IMR-90 (cell line): ENCODE measurements around the gene GJD2. TPM values are rescaled to one million over a fixed set of nuclear protein-coding genes. Genes with fewer than 3 reads are reported as not detected.

Experiments
- ATAC-seq: fragments of 200-7000 bp; cut with Tn5 transposase; 2 replicates; pipeline ENCODE4 v1.9.1; 2020; ENCODE audit warnings: low read depth, mild to moderate bottlenecking, moderate library complexity
- BruUV-seq: library from RNA; stranded (reverse); fragments of 400-500 nt; replicated peaks from 2 replicates; lab custom pipeline; 2021; lab: Mats Ljungman, UMichigan
- CTCF ChIA-PET: fragments of 300-600 bp; formaldehyde crosslinking; extraction: SDS; loops from one replicate; lab custom pipeline; 2021; ENCODE audit warnings: antibody characterized with exemption; lab: Yijun Ruan, JAX
- POLR2A ChIA-PET: fragments of 300-600 bp; sonication (Branson Sonifier 250); formaldehyde crosslinking; loops from one replicate; lab custom pipeline; 2022; ENCODE audit warnings: antibody characterized with exemption; ENCODE audit not compliant: unreplicated experiment; lab: Charles Lee
- DNase-seq: peaks from one replicate; pipeline ENCODE4 v3.0.0; 2013
- H2AFZ ChIP-seq: replicated peaks from 2 replicates; pipeline ENCODE3; 2013; ENCODE audit warnings: low read length, mild to moderate bottlenecking; ENCODE audit not compliant: poor library complexity
- H2AK5ac ChIP-seq: 2 replicates; pipeline ENCODE4 v1.6.1; 2013; ENCODE audit warnings: low read depth, low read length, inconsistent platforms
- H2AK9ac ChIP-seq: replicated peaks from 2 replicates; pipeline ENCODE3; 2013; ENCODE audit warnings: mild to moderate bottlenecking, low read depth, low read length, moderate library complexity; ENCODE audit not compliant: poor library complexity
- H2BK120ac ChIP-seq: 2 replicates; pipeline ENCODE4 v1.6.1; 2013; ENCODE audit warnings: low read depth, low read length, inconsistent platforms
- H2BK15ac ChIP-seq: 3 replicates; pipeline ENCODE4 v1.6.1; 2013; ENCODE audit warnings: low read depth, low read length, inconsistent platforms
- H2BK20ac ChIP-seq: 2 replicates; pipeline ENCODE4 v1.6.1; 2013; ENCODE audit warnings: low read depth, mild to moderate bottlenecking, inconsistent platforms, low read length, moderate library complexity
- H2BK5ac ChIP-seq: 2 replicates; pipeline ENCODE4 v1.6.1; 2013; ENCODE audit warnings: mild to moderate bottlenecking, low read depth, low read length, inconsistent platforms; ENCODE audit not compliant: poor library complexity, severe bottlenecking
- H3K14ac ChIP-seq: replicated peaks from 2 replicates; pipeline ENCODE4 v1.6.1; 2013; ENCODE audit warnings: low read depth, low read length, inconsistent platforms
- H3K18ac ChIP-seq: 2 replicates; pipeline ENCODE4 v1.6.1; 2013; ENCODE audit warnings: low read depth, low read length, control low read depth
- H3K23ac ChIP-seq: 2 replicates; pipeline ENCODE4 v1.6.1; 2013; ENCODE audit warnings: low read depth, low read length, inconsistent platforms
- H3K27ac ChIP-seq: 2 replicates; pipeline ENCODE4 v1.5.1; 2013; ENCODE audit warnings: mild to moderate bottlenecking, control low read depth, low read length; ENCODE audit not compliant: insufficient read depth
- H3K27me3 ChIP-seq: 2 replicates; pipeline ENCODE4 v1.6.1; 2013; ENCODE audit warnings: low read length; ENCODE audit not compliant: control insufficient read depth, insufficient read depth
- H3K36me3 ChIP-seq: 2 replicates; pipeline ENCODE4 v1.6.1; 2013; ENCODE audit warnings: low read length, mixed read lengths; ENCODE audit not compliant: control insufficient read depth, insufficient read depth
- H3K4ac ChIP-seq: 2 replicates; pipeline ENCODE4 v1.6.1; 2013; ENCODE audit warnings: low read depth, low read length, inconsistent platforms
- H3K4me1 ChIP-seq: 2 replicates; pipeline ENCODE4 v1.6.1; 2013; ENCODE audit warnings: low read length, mixed read lengths; ENCODE audit not compliant: control insufficient read depth, insufficient read depth
- H3K4me2 ChIP-seq: 2 replicates; pipeline ENCODE4 v1.6.1; 2013; ENCODE audit warnings: low read depth, mild to moderate bottlenecking, control low read depth, low read length, moderate library complexity
- H3K4me3 ChIP-seq: 2 replicates; pipeline ENCODE4 v1.5.1; 2013; ENCODE audit warnings: low read depth, mild to moderate bottlenecking, control low read depth, low read length, moderate library complexity; ENCODE audit not compliant: insufficient read depth
- H3K56ac ChIP-seq: 2 replicates; pipeline ENCODE4 v1.6.1; 2013; ENCODE audit warnings: low read length, inconsistent platforms; ENCODE audit not compliant: insufficient read depth; ENCODE audit errors: extremely low read depth
- H3K79me1 ChIP-seq, 2 experiments: 2 replicates each; pipeline ENCODE4 v1.6.1; 2013; ENCODE audit warnings: low read length in 2 of 2, inconsistent platforms in 1 of 2, low read depth in 1 of 2
- H3K9ac ChIP-seq: 2 replicates; pipeline ENCODE4 v1.6.1; 2013; ENCODE audit warnings: low read depth, low read length, control low read depth
- H3K9me1 ChIP-seq: 2 replicates; pipeline ENCODE4 v1.6.1; 2013; ENCODE audit warnings: low read length, inconsistent platforms; ENCODE audit not compliant: insufficient read depth
- H3K9me3 ChIP-seq: 2 replicates; pipeline ENCODE4 v1.6.1; 2013; ENCODE audit warnings: low read length; ENCODE audit not compliant: control insufficient read depth, insufficient read depth
- H4K20me1 ChIP-seq: 2 replicates; pipeline ENCODE4 v1.6.1; 2013; ENCODE audit warnings: low read length, inconsistent platforms; ENCODE audit not compliant: insufficient read depth
- H4K5ac ChIP-seq: 2 replicates; pipeline ENCODE4 v1.6.1; 2013; ENCODE audit warnings: mild to moderate bottlenecking, low read depth, low read length, control low read depth
- H4K8ac ChIP-seq, 2 experiments: 2 replicates each; pipeline ENCODE4 v1.6.1; 2013; ENCODE audit warnings: low read depth in 2 of 2, low read length in 2 of 2, control low read depth in 1 of 2, inconsistent platforms in 1 of 2
- H4K91ac ChIP-seq: 2 replicates; pipeline ENCODE4 v1.6.1; 2013; ENCODE audit warnings: low read depth, low read length, inconsistent platforms; ENCODE audit not compliant: insufficient read depth
- BHLHE40 ChIP-seq: fragments of 150-350 bp; IDR thresholded peaks from 2 replicates; pipeline ENCODE4 v1.6.1; 2016; ENCODE audit warnings: mild to moderate bottlenecking, low read depth, low read length
- CEBPB ChIP-seq: IDR thresholded peaks from 2 replicates; pipeline ENCODE4 v1.6.1; 2012; ENCODE audit warnings: low read depth, low read length, improper control_type of control experiment
- CHD1 ChIP-seq: IDR thresholded peaks from 2 replicates; pipeline ENCODE4 v1.6.1; 2012; ENCODE audit warnings: low read depth, low read length, improper control_type of control experiment
- CTCF ChIP-seq: conservative IDR thresholded peaks from 2 replicates; pipeline ENCODE4 v1.5.1; 2012; ENCODE audit warnings: mild to moderate bottlenecking, low read depth, low read length, improper control_type of control experiment
- ELK1 ChIP-seq: fragments of 150-350 bp; IDR thresholded peaks from 2 replicates; pipeline ENCODE4 v1.6.1; 2016; ENCODE audit warnings: low read depth, mild to moderate bottlenecking, low read length, moderate library complexity, borderline replicate concordance
- FOS ChIP-seq: fragments of 150-350 bp; IDR thresholded peaks from 2 replicates; pipeline ENCODE4 v1.6.1; 2016; ENCODE audit warnings: low read depth, low read length
- MAFK ChIP-seq: IDR thresholded peaks from 2 replicates; pipeline ENCODE4 v1.6.1; 2012; ENCODE audit warnings: low read depth, low read length, improper control_type of control experiment
- MAZ ChIP-seq: IDR thresholded peaks from 2 replicates; pipeline ENCODE4 v1.6.1; 2012; ENCODE audit warnings: low read depth, mild to moderate bottlenecking, low read length, improper control_type of control experiment, moderate library complexity, borderline replicate concordance
- MXI1 ChIP-seq: IDR thresholded peaks from 2 replicates; pipeline ENCODE4 v1.6.1; 2012; ENCODE audit warnings: low read depth, mild to moderate bottlenecking, low read length, moderate library complexity, borderline replicate concordance
- NFE2L2 ChIP-seq: fragments of 150-350 bp; IDR thresholded peaks from 2 replicates; pipeline ENCODE4 v1.6.1; 2016; ENCODE audit warnings: low read depth, mild to moderate bottlenecking, low read length
- POLR2A ChIP-seq: IDR thresholded peaks from 2 replicates; pipeline ENCODE4 v1.6.1; 2012; ENCODE audit warnings: mild to moderate bottlenecking, low read depth, low read length
- RAD21 ChIP-seq: IDR thresholded peaks from 2 replicates; pipeline ENCODE4 v1.6.1; 2012; ENCODE audit warnings: low read length, improper control_type of control experiment
- RCOR1 ChIP-seq: IDR thresholded peaks from 2 replicates; pipeline ENCODE4 v1.6.1; 2012; ENCODE audit warnings: mild to moderate bottlenecking, low read length, improper control_type of control experiment; ENCODE audit not compliant: insufficient replicate concordance
- RFX5 ChIP-seq: IDR thresholded peaks from 2 replicates; pipeline ENCODE4 v1.8.0; 2012; ENCODE audit warnings: low read depth, mild to moderate bottlenecking, low read length, moderate library complexity
- SMC3 ChIP-seq: fragments of 150-350 bp; IDR thresholded peaks from 2 replicates; pipeline ENCODE4 v1.6.1; 2016; ENCODE audit warnings: low read depth, mild to moderate bottlenecking, antibody characterized with exemption, low read length, moderate library complexity
- USF2 ChIP-seq: fragments of 150-350 bp; IDR thresholded peaks from 2 replicates; pipeline ENCODE4 v1.6.1; 2017; ENCODE audit warnings: mild to moderate bottlenecking, antibody characterized with exemption, low read length, low read depth
- WGBS, 2 experiments: methylation state at CpG; one replicate each; pipeline versions ENCODE4 v1.1.5 to v1.1.7; 2013; ENCODE audit warnings: missing lambda C conversion rate in 2 of 2; ENCODE audit not compliant: insufficient read length in 1 of 2; ENCODE audit errors: extremely low coverage in 2 of 2; 5-methylcytosine and 5-hydroxymethylcytosine counted together
- dilution Hi-C: fragments of 300-500 bp; cut with HindIII; formaldehyde crosslinking; loops from one replicate; pipeline ENCODE4 v1.14.3; 2018; ENCODE audit warnings: low sequenced_read_pairs; ENCODE audit not compliant: unreplicated experiment
- in situ Hi-C: fragments of 300-500 bp; cut with MboI; formaldehyde crosslinking; loops from 3 replicates; pipeline ENCODE4 v1.14.3; 2019; ENCODE audit warnings: low sequenced_read_pairs, inconsistent platforms, mixed read lengths
- intact Hi-C: fragments of 100-400 bp; cut with micrococcal nuclease; formaldehyde crosslinking; loops from 2 replicates; pipeline ENCODE4 v1.10.0; 2022
- polyA plus RNA-seq, 3 experiments: library from polyadenylated mRNA; depleted of rRNA; stranded (reverse); fragments of >200 nt; gene quantifications; 2 replicates each; pipeline ENCODE4 v1.2.3, GENCODE V29; 2012; ENCODE audit warnings: low replicate concordance in 1 of 3
- total RNA-seq: library from RNA; depleted of rRNA; stranded (reverse); fragments of >200 nt; gene quantifications from 2 replicates; pipeline ENCODE4 v1.2.3, GENCODE V29; 2012

GJD2 gene
- total and polyA plus RNA-seq, 2 of the 4 experiments (the other 2 are of a cell fraction): not detected

- no peak overlapping the region for H3K9ac ChIP-seq
- H3K79me1 ChIP-seq: no peaks in the 10 kb centered on the region
- no peak overlapping the region for H3K4me2 ChIP-seq
- H3K18ac ChIP-seq: no peak overlapping the region
- H4K5ac ChIP-seq: no peak overlapping the region
- no peak overlapping the region for H2AFZ ChIP-seq
- H2BK15ac ChIP-seq: no peak overlapping the region
- no peak overlapping the region for H3K4me3 ChIP-seq
- no peak overlapping the region for H2BK20ac ChIP-seq
- no peak overlapping the region for H2AK5ac ChIP-seq
- H3K9me3 ChIP-seq: no peaks in the 10 kb centered on the region
- no peaks in the 10 kb centered on the region for H3K9me1 ChIP-seq
- H2BK5ac ChIP-seq: no peak overlapping the region
- no peak overlapping the region for H4K8ac ChIP-seq
- H3K27me3 ChIP-seq: peaks cover 14% of the 10 kb centered on the region
- WGBS, 2 experiments: no CpG with 5 or more reads among the region's 7 CpGs
- ChIA-PET POLR2A (no interaction called here), CTCF (interaction anchor here (0.5 kb wide), 1 partner anchor 64 kb away, joined by 3 read pairs; no protein-coding TSS in a partner anchor)
- no TSS peak for BruUV-seq
- H3K27ac ChIP-seq: no peak overlapping the region
- no peak for ATAC-seq
- H3K14ac ChIP-seq: no peak overlapping the region
- DNase-seq: no peak
- H3K36me3 ChIP-seq: no peaks in the 10 kb centered on the region
- no peak overlapping the region for H4K91ac ChIP-seq
- no peak overlapping the region for H3K4ac ChIP-seq
- no peaks in the 10 kb centered on the region for H3K4me1 ChIP-seq
- H3K23ac ChIP-seq: no peak overlapping the region
- no peak overlapping the region for H2BK120ac ChIP-seq
- intact Hi-C loops (no loop called here), in situ Hi-C loops (no loop called here), dilution Hi-C loops (no loop called here)
- no peak overlapping the region for H2AK9ac ChIP-seq
- no peaks in the 10 kb centered on the region for H4K20me1 ChIP-seq
- TF ChIP-seq CTCF (no peak), MXI1 (no peak), SMC3 (no peak), MAZ (no peak), MAFK (no peak), RAD21 (no peak), NFE2L2 (no peak), BHLHE40 (no peak), ELK1 (no peak), POLR2A (no peak), RCOR1 (no peak), FOS (no peak), CEBPB (no peak), CHD1 (no peak), USF2 (no peak), RFX5 (no peak)
- H3K56ac ChIP-seq: no peak overlapping the region
Observed at GRCh38 chr15:34789326-34789725, 34.5 kb upstream of the GJD2 start.
